H1 (cell line): ENCODE measurements around the gene SLC24A5. TPM values are rescaled to one million over a fixed set of nuclear protein-coding genes. Genes with fewer than 3 reads are reported as not detected.

Experiments used
- CTCF ChIA-PET: fragments of 300-600 bp; sonication (Branson Sonifier 250); formaldehyde crosslinking; loops from one replicate; lab custom pipeline; 2021; ENCODE audit not compliant: partially characterized antibody; lab: Charles Lee
- POLR2A ChIA-PET: fragments of 300-600 bp; sonication (Branson Sonifier 250); formaldehyde crosslinking; loops from one replicate; lab custom pipeline; 2021; ENCODE audit warnings: inconsistent platforms; ENCODE audit not compliant: partially characterized antibody; lab: Charles Lee
- DNase-seq, 2 experiments: peaks; one replicate each; pipeline versions ENCODE4 v3.0.0 to v3.0.0-alpha.2; 2010 to 2022; ENCODE audit warnings: low spot score in 2 of 2, low read depth in 1 of 2, mixed read lengths in 1 of 2
- FAIRE-seq: peaks from 2 replicates; lab custom pipeline; 2011; peaks lifted over from hg19 to GRCh38; lab: Jason Lieb, UNC
- H2AFZ ChIP-seq: 2 replicates; pipeline ENCODE4 v1.8.1; 2012; ENCODE audit warnings: low read length, inconsistent platforms
- H2AK5ac ChIP-seq: 2 replicates; pipeline ENCODE4 v1.6.1; 2013; ENCODE audit warnings: low read depth, low read length
- H2BK120ac ChIP-seq: replicated peaks from 2 replicates; pipeline ENCODE3; 2013; ENCODE audit warnings: low read depth, low read length, inconsistent platforms
- H2BK12ac ChIP-seq: 2 replicates; pipeline ENCODE4 v1.6.1; 2013; ENCODE audit warnings: low read depth, low read length
- H2BK15ac ChIP-seq: 2 replicates; pipeline ENCODE4 v1.6.1; 2013; ENCODE audit warnings: low read length
- H2BK20ac ChIP-seq: 2 replicates; pipeline ENCODE4 v1.6.1; 2013; ENCODE audit warnings: low read length
- H2BK5ac ChIP-seq: 2 replicates; pipeline ENCODE4 v1.6.1; 2013; ENCODE audit warnings: low read depth, low read length
- H3K14ac ChIP-seq: 2 replicates; pipeline ENCODE4 v1.6.1; 2013; ENCODE audit warnings: inconsistent platforms; ENCODE audit not compliant: insufficient read length
- H3K18ac ChIP-seq: 2 replicates; pipeline ENCODE4 v1.6.1; 2013; ENCODE audit warnings: low read length; ENCODE audit errors: extremely low read depth
- H3K23ac ChIP-seq: 2 replicates; pipeline ENCODE4 v1.6.1; 2013; ENCODE audit warnings: inconsistent platforms; ENCODE audit not compliant: insufficient read length
- H3K23me2 ChIP-seq: 2 replicates; pipeline ENCODE4 v1.6.1; 2013; ENCODE audit warnings: low read depth, low read length
- H3K27ac ChIP-seq: 2 replicates; pipeline ENCODE4 v1.6.1; 2011; ENCODE audit warnings: low read depth, low read length, inconsistent platforms
- H3K27me3 ChIP-seq, 4 experiments: replicated peaks in 1 of 4; 1 replicate in 1 of 4; 2 replicates in 3 of 4; pipeline versions ENCODE4 v1.6.1 to v1.8.1; 2011 to 2013; ENCODE audit warnings: low read length in 3 of 4, mild to moderate bottlenecking in 3 of 4, inconsistent platforms in 2 of 4, mixed read lengths in 2 of 4, moderate library complexity in 1 of 4; ENCODE audit not compliant: control insufficient read depth in 3 of 4, insufficient read depth in 3 of 4; ENCODE audit errors: extremely low read depth in 1 of 4
- H3K36me3 ChIP-seq, 4 experiments: 2 replicates each; pipeline versions ENCODE4 v1.6.1 to v1.8.1; 2011 to 2013; ENCODE audit warnings: mild to moderate bottlenecking in 4 of 4, low read length in 3 of 4, moderate library complexity in 2 of 4, control low read depth in 1 of 4, inconsistent platforms in 1 of 4; ENCODE audit not compliant: insufficient read depth in 4 of 4, control insufficient read depth in 2 of 4
- H3K4ac ChIP-seq: replicated peaks from 2 replicates; pipeline ENCODE3; 2013; ENCODE audit warnings: low read length, low read depth, mixed read lengths, inconsistent platforms; ENCODE audit not compliant: insufficient read length
- H3K4me1 ChIP-seq, 4 experiments: replicated peaks in 1 of 4; 1 replicate in 1 of 4; 2 replicates in 3 of 4; pipeline versions ENCODE4 v1.6.1 to v1.8.1; 2011 to 2013; ENCODE audit warnings: low read length in 3 of 4, inconsistent platforms in 2 of 4, mixed read lengths in 1 of 4; ENCODE audit not compliant: insufficient read depth in 4 of 4, control insufficient read depth in 3 of 4
- H3K4me2 ChIP-seq, 2 experiments: 2 replicates each; pipeline versions ENCODE4 v1.6.1 to v1.8.1; 2011 to 2013; ENCODE audit warnings: low read depth in 2 of 2, low read length in 2 of 2, control low read depth in 1 of 2, inconsistent platforms in 1 of 2, mild to moderate bottlenecking in 1 of 2; ENCODE audit not compliant: insufficient read depth in 1 of 2
- H3K4me3 ChIP-seq, 4 experiments: fragments of 200-600, 300-600 bp in 1 of 4; sonication (generic), shearing (Covaris generic), sonication (Bioruptor Twin) in 1 of 4; 2 replicates each; pipeline versions ENCODE4 v1.5.1 to v1.8.1; 2011 to 2016; ENCODE audit warnings: low read length in 4 of 4, low read depth in 3 of 4, control low read depth in 2 of 4, inconsistent platforms in 2 of 4, mild to moderate bottlenecking in 2 of 4, mixed read lengths in 1 of 4, moderate library complexity in 1 of 4; ENCODE audit not compliant: insufficient read depth in 2 of 4; ENCODE audit errors: extremely low read depth in 1 of 4
- H3K56ac ChIP-seq: replicated peaks from 2 replicates; pipeline ENCODE3; 2013; ENCODE audit warnings: low read depth, mild to moderate bottlenecking, mixed read lengths, low read length, inconsistent platforms; ENCODE audit not compliant: insufficient read length
- H3K79me1 ChIP-seq: 2 replicates; pipeline ENCODE4 v1.6.1; 2013; ENCODE audit warnings: low read depth, low read length, control low read depth
- H3K79me2 ChIP-seq, 2 experiments: 2 replicates each; pipeline versions ENCODE4 v1.6.1 to v1.8.1; 2012 to 2013; ENCODE audit warnings: low read length in 2 of 2, mild to moderate bottlenecking in 2 of 2, inconsistent platforms in 1 of 2; ENCODE audit not compliant: insufficient read depth in 2 of 2, control insufficient read depth in 1 of 2
- H3K9ac ChIP-seq, 4 experiments: replicated peaks in 1 of 4; 1 replicate in 1 of 4; 2 replicates in 3 of 4; pipeline versions ENCODE4 v1.6.1 to v1.8.1; 2011 to 2013; ENCODE audit warnings: low read depth in 3 of 4, low read length in 3 of 4, control low read depth in 2 of 4, mild to moderate bottlenecking in 2 of 4, moderate library complexity in 2 of 4, inconsistent platforms in 1 of 4; ENCODE audit errors: extremely low read depth in 1 of 4
- H3K9me3 ChIP-seq, 2 experiments: 2 replicates each; pipeline versions ENCODE4 v1.6.1 to v1.8.1; 2012 to 2013; ENCODE audit warnings: mild to moderate bottlenecking in 2 of 2, moderate library complexity in 2 of 2, control low read depth in 1 of 2, inconsistent platforms in 1 of 2, low read depth in 1 of 2, low read length in 1 of 2, mixed read lengths in 1 of 2; ENCODE audit not compliant: insufficient read depth in 2 of 2
- H4K20me1 ChIP-seq, 2 experiments: replicated peaks in 1 of 2; 2 replicates each; pipeline versions ENCODE3 to v1.8.1; 2011 to 2013; ENCODE audit warnings: inconsistent platforms in 2 of 2, low read length in 2 of 2, mild to moderate bottlenecking in 1 of 2; ENCODE audit not compliant: insufficient read depth in 2 of 2, control insufficient read depth in 1 of 2
- H4K5ac ChIP-seq: 2 replicates; pipeline ENCODE4 v1.6.1; 2013; ENCODE audit warnings: low read length, low read depth, mixed read lengths, inconsistent platforms; ENCODE audit not compliant: insufficient read length
- H4K8ac ChIP-seq: 2 replicates; pipeline ENCODE4 v1.8.0; 2013; ENCODE audit warnings: mild to moderate bottlenecking, moderate library complexity, low read length, inconsistent platforms; ENCODE audit not compliant: insufficient read depth; ENCODE audit errors: extremely low read depth
- H4K91ac ChIP-seq: replicated peaks from 2 replicates; pipeline ENCODE3; 2013; ENCODE audit warnings: low read length, mixed read lengths, inconsistent platforms; ENCODE audit not compliant: insufficient read length
- HDAC6 ChIP-seq: IDR thresholded peaks from one replicate; pipeline ENCODE4 v1.7.1; 2012; ENCODE audit warnings: low read depth, mild to moderate bottlenecking, inconsistent platforms, low read length, moderate library complexity
- WGBS, 2 experiments: shearing (Covaris generic) in 1 of 2; methylation state at CpG; one replicate each; pipeline versions ENCODE4 v1.1.6 to v1.1.7; 2013 to 2015; ENCODE audit warnings: low lambda C conversion rate in 2 of 2, mixed read lengths in 2 of 2, inconsistent platforms in 1 of 2, low coverage in 1 of 2, missing lambda C conversion rate in 1 of 2; ENCODE audit not compliant: insufficient replicate concordance in 2 of 2, insufficient coverage in 1 of 2, insufficient read length in 1 of 2; ENCODE audit errors: extremely low coverage in 1 of 2, missing lambda C conversion rate in 1 of 2; 5-methylcytosine and 5-hydroxymethylcytosine counted together
- long read RNA-seq, 2 experiments: library from RNA in 1 of 2; library from capped mRNA in 1 of 2; stranded (forward); transcript quantifications; one replicate each; pipeline ENCODE4 v2.0.0, GENCODE V29; 2021; ENCODE audit warnings: inconsistent platforms in 1 of 2
- polyA minus RNA-seq, 3 experiments: library from RNA; depleted of rRNA, polyadenylated mRNA; stranded (reverse); fragments of >200 nt; gene quantifications; 1 replicate in 2 of 3; 2 replicates in 1 of 3; pipeline ENCODE4 v1.2.3, GENCODE V29; 2011
- polyA plus RNA-seq, 7 experiments: library from polyadenylated mRNA; depleted of rRNA in 3 of 7; stranded (reverse) in 5 of 7; unstranded in 2 of 7; fragments of >200 nt in 5 of 7; fragments of 200-250 nt in 2 of 7; gene quantifications; 1 replicate in 5 of 7; 2 replicates in 1 of 7; 4 replicates in 1 of 7; pipeline versions ENCODE4 v1.2.1 to v1.2.3, GENCODE V29; 2011 to 2013; ENCODE audit warnings: missing spikeins in 2 of 7, mixed read lengths in 2 of 7
- total RNA-seq: library from RNA; stranded (reverse); fragmentation: NEBNext Ultra II Directional; extraction: Animal tissue kit (Norgen Biotek cat#: 25700); gene quantifications from 2 replicates; pipeline ENCODE4 v1.2.1, GENCODE V29; 2021

The SLC24A5 gene
- total RNA-seq (not detected in 2 replicates), polyA plus RNA-seq (2011; rRNA removed) (not detected in 2 replicates), polyA minus RNA-seq (2011; rRNA and poly(A)+ RNA removed) (not detected in 2 replicates)
- polyA plus RNA-seq (2011; cell fraction: cytosol; rRNA removed) = not detected
- not detected for polyA plus RNA-seq (2011; cell fraction: nucleus; rRNA removed)
- not detected in 4 replicates for polyA plus RNA-seq (2012, experiment 1 of 2)
- polyA plus RNA-seq (2012, experiment 2 of 2) = not detected
- not detected for polyA plus RNA-seq (2013, experiment 1 of 2)
- polyA plus RNA-seq (2013, experiment 2 of 2) = 0.02 TPM
- polyA minus RNA-seq (2011; cell fraction: cytosol; rRNA and poly(A)+ RNA removed) = not detected
- polyA minus RNA-seq (2011; cell fraction: nucleus; rRNA and poly(A)+ RNA removed) = not detected
- long read RNA-seq, experiment 1 = 0 reads
- long read RNA-seq, experiment 2 = 0 reads

GRCh38 chr15:48120745-48121144, at the start of gene SLC24A5:
Gene SLC24A5 (plus strand): TSS chr15:48120990. CDS start chr15:48121045, 55 bp downstream.
- no peaks in the 10 kb centered on the region for H3K79me1 ChIP-seq
- H4K91ac ChIP-seq = no peak within 1 kb of the TSS
- no peak within 1 kb of the TSS for H3K18ac ChIP-seq
- no peak within 1 kb of the TSS for H3K56ac ChIP-seq
- peak within 1 kb of the TSS; percentile 69; the same call in 1 of the 2 replicates for H2AFZ ChIP-seq
- H2AK5ac ChIP-seq = no peak within 1 kb of the TSS
- WGBS, 2 experiments = 88% methylated on average over 6 of the region's 6 CpGs; no CpG with 5 or more reads in 1 of the 2 experiments
- ChIA-PET CTCF (interaction anchor here (0.7 to 2.9 kb wide), 6 partner anchors 8 to 924 kb away, joined by 3 to 12 read pairs (median 4); no protein-coding TSS in a partner anchor), POLR2A (interaction anchor here (0.8 to 2.9 kb wide), 3 partner anchors 12 to 57 kb away, joined by 3 to 6 read pairs (median 3); partner anchors contain the start of gene MYEF2)
- H4K20me1 ChIP-seq = no peaks in the 10 kb centered on the region
- H2BK5ac ChIP-seq = no peak within 1 kb of the TSS
- no peak within 1 kb of the TSS for H2BK120ac ChIP-seq
- H4K8ac ChIP-seq = no peak within 1 kb of the TSS
- no peak within 1 kb of the TSS for H2BK12ac ChIP-seq
- no peak within 1 kb of the TSS for H3K14ac ChIP-seq
- FAIRE-seq (no peak), DNase-seq (no peak)
- no peaks in the 10 kb centered on the region for H3K27me3 ChIP-seq
- H3K9me3 ChIP-seq = no peaks in the 10 kb centered on the region
- H3K23me2 ChIP-seq = no peaks in the 10 kb centered on the region
- H3K4me1 ChIP-seq = no peaks in the 10 kb centered on the region
- no peak within 1 kb of the TSS for H3K4ac ChIP-seq
- no peaks in the 10 kb centered on the region for H3K36me3 ChIP-seq
- no peak within 1 kb of the TSS for H2BK15ac ChIP-seq
- no peak within 1 kb of the TSS for H2BK20ac ChIP-seq
- H4K5ac ChIP-seq = no peak within 1 kb of the TSS
- no peak within 1 kb of the TSS for H3K4me3 ChIP-seq
- no peak within 1 kb of the TSS for H3K23ac ChIP-seq
- H3K4me2 ChIP-seq = no peak within 1 kb of the TSS
- H3K27ac ChIP-seq = no peak within 1 kb of the TSS
- no peaks in the 10 kb centered on the region for H3K79me2 ChIP-seq
- no peak within 1 kb of the TSS for H3K9ac ChIP-seq
- no peak for TF ChIP-seq HDAC6
